Right renal cortex interstitium (tissue), 3 donors: ENCODE measurements around the gene IMPG2. TPM values are rescaled to one million over a fixed set of nuclear protein-coding genes. Genes with fewer than 3 reads are reported as not detected.
A peak's percentile ranks its signal among the peaks of the same experiment; 100 is the strongest.

Experiments
- DNase-seq, 3 donors: peaks; one replicate each; pipeline ENCODE4 v3.0.0-alpha.2; 2013; ENCODE audit warnings: low read depth in 3 of 3, low spot score in 2 of 3
- polyA plus RNA-seq, 3 donors: library from polyadenylated mRNA; unstranded; fragments of 120-200 nt; gene quantifications; one replicate each; pipeline ENCODE4 v1.2.1, GENCODE V29; 2013; ENCODE audit not compliant: insufficient read length in 3 of 3

Gene IMPG2
- polyA plus RNA-seq, 3 donors = 0.33 to 0.58 (median 0.41) TPM

DNA sequence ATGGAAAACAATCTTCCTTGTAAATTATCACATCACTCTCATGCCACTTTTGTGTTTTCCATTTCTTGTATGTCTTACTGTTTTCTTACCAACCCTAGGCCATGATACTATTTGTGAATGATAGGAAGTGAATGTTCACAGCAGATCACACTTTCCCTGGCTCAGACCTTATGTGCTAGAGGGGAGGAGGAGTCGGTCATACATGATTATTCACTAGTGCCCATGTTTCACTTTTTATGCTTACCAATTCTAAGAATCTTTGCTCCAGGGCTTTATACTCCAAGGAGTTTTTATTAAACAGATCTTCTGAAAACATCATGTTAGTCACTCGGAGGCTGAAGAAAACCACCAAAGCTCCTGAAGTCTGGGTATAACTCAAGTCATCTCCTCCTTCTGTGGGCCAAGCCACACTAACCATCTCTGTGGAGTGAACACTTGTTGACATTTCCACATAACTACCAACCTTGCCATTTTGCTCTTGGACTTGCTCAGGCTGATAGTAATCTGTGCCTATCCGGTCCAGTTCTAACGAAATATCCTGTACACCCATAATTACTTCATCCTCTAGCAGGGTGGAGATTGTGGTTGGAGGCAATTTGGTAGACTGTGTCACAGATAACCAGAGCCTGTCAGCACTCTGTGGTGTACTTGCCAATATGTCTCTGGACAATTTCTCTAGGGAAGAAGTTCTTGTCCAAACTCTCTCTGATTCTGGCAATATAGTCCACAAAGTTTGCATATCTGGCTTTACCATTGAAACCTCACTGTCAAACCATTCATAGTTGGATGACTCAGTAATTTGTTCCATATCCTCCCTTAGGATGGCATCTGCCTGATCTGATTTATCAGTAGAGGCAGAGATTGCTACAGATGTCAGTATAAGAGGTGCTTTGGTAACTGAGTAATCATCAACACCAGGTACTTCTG lies 76.8 kb downstream of the IMPG2 start:
- no peak for DNase-seq

DNA sequence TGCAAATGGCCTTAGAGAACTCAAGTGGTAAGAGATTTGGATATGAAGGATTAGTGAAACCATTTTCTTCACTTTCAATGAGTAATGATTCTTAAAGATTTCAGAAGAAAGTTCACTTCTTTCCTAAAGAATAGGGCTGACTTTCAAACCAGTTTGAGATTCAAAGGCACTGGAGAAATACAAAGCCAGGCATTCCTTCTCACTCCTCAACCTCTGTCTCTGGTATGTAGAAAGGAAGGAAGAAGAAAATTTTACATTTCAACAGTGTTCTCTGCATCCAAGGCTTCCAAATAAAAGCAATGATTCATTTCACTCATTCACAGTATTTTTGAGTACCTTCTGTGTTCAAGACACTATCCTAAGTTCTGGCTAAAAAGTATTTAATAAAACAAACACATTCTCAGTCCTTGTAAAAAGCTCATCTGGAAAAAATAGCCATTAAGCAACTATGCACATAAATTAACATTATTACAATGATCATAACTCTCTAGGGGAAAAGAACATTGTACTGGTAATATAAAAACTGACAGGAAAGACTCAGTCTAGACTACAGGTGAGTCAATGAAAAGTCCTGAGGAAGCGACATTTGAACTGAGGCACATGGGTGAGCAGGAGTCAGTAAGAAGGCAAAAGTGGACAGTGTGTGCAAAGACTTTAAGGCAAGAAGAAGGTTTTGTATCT lies 79.5 kb downstream of the IMPG2 start:
- no peak for DNase-seq

- no peak for DNase-seq
Observed at GRCh38 chr3:101235048-101235447, 85.3 kb downstream of the IMPG2 start.

GRCh38 chr3:101230618-101231017 lies 89.8 kb downstream of the IMPG2 start:
- no peak for DNase-seq

DNA sequence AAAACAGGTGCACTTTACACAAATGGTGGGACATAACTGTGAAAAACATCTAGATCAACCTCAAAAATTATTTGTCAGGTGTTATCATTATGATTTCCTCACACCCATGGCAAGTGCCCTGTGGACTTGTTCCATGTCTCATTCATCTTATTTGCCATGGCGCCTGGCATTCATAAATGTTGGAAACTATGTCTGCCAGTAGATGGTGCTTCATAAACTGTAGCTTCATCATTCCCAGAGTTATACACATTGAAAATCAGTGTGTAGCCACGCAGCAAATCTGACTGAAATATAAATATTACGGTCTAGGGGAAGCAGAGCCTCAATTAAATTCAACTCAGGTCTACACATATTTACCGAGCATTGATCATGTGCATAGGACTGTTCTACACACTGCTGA lies 90.7 kb downstream of the IMPG2 start:
- no peak for DNase-seq

- no peak for DNase-seq
Observed at GRCh38 chr3:101228441-101228840, 91.9 kb downstream of the IMPG2 start.

DNA sequence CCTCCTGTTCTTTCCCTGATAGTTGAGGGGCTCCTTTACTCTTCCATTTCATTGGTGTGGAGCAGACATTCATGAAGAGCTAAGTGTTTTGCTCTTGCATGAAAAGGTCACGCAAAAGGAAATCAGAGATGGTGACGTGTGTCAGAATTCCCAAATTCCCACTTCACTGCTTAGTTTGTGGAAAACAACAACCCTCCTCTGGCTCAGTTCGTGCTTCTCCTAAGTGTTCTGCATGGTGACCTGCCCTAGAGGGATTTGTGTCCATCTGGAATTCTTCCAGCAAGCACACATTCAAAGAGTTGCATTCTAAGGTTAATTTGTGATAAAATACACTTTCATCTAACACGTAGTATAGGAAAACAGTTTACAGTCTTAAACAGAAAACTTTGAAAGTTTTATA lies 95.6 kb downstream of the IMPG2 start:
- no peak for DNase-seq

DNA sequence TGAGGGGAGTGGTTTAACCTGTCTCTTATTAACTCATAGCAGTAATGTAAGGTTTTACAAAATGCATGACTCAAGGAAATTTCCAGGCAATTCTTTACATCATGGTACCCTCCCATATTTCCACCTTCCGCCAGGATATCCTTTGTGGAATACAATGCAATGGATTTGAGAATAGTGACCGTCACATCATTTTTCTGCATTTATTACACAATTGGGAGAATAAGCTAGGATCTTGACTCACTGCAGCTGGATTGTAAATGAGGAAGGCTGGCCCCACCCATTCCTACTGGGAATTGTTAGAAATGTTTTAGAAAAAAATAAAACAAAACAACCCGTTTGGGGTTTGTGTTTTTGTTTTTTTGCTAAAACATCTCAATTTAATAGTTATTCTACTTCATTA lies 97.4 kb downstream of the IMPG2 start:
- no peak for DNase-seq

DNA sequence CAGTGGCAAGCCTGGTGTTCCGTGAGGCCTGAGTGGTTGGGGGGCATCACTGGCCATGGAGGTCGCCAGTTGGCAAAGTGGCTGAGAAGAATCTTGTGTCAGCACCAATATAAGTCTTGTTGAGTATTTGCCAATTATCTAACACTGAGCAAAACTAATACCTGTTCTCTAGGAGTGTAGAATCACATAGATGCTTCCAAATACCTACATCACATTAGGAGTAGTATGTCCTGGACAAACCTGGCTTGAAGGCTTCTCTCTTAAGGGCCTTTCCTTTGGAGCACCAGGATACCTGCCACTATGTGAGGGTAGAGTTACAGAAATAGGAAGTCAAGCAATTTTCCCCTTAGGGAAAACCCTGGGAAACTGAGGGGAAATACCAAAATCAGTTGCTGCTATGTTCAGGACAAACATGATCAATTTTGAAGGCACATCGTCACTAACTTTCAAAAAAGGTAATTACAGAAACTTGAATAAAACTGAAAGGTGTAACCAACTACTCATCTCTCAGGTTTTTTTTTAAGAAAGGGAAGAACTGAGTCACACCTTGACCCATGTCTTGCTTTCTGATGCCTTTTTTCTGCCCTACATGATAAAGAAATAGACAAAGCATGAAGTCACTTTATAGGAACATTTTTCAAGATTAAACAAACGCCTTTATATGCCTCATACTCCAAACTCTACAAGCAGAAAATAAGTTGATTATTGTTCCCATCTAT lies 100.4 kb downstream of the IMPG2 start:
- no peak for DNase-seq

DNA sequence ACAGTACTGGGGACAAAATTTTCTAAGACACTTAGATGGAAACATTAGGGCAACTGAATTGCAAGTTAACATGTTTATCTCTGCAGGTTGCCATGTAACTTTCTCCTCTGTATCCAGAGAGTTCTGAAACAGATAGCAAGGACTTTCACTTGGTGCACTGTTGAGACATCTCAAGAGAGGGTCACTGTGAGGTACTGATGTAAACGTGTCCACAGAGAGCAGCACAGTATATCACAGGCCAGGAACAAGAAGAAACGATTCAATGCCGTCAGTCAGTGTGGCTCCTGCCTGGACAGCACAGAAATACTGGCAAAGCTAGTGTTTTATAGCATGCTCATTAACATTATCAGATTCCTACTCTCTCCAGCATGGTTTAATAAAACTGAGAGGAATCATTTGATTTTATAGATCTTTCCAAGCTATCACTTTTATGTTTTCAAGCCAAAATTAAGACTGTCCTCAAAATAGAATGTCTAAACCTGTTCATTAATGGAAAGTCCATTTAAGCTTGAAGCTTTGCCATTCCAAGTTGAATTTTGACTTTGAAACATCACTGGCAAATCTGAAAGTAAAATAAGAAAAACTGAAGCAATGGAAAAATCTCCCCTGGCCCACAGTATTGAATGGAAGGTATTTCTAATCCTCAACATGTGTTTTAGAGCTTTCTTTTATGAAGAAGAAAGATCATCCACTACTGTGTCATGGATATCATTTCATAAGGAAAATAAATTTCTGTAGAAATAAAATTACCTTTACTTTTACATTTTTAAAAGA lies 102.7 kb downstream of the IMPG2 start:
- DNase-seq = no peak

DNA sequence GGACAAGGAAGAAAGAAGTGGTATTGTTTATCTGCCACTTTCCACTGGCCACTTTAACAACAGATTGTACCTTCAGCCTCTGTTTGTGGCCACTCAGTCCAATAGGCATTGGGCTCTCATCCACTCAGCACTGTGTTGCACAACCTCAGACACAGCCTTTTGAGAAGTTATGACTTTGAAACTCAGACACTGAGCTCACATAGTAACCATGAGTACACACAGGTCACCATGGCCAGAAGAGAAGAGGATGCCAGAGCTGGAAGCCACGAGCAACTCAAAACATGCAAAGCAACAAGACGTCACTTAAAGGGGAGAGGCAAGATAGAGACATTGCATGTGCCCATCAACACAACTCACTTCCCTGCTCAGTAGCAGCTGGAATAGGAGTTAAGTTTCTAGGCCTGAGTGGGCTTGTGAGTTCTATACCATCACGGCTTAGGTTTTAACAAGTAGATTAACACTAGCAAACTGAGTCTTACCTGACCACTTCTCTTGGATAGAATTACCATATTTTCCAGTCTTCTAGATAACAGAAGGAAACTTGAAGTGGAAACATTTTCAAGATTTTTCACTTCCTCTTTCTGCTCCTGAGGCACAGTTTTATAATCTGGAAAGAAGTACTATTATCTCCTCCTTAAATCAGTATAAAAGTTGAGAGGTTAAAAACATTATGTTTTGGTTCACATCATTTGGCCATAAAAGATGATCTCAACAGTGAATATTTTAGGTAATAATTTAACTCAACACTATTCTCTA lies 103.5 kb downstream of the IMPG2 start:
- no peak for DNase-seq

GRCh38 chr3:101212730-101213129 lies 107.6 kb downstream of the IMPG2 start:
- DNase-seq = no peak

DNA sequence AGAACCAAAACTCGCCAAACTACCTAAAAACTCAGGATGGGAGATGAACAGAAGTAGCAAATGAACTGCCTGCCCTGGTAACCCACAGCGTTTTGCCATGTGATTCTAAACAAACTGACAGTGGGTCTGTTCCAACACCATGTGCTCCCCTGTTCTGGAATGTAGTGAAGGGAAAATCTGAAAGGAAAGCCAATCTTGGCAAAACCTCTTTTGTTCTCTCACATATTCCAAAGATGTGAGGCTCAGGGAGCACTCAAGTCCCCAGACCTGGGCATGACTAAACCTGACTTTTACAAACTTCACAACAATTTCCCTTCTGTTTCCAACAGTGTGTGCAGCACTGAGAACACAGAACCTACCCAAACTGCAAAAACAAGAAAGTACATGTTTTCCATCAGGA lies 116.1 kb downstream of the IMPG2 start:
- DNase-seq = no peak

GRCh38 chr3:101203411-101203810 lies 117.0 kb downstream of the IMPG2 start:
- DNase-seq = no peak

- DNase-seq = no peak
Observed at GRCh38 chr3:101202640-101203039, 117.7 kb downstream of the IMPG2 start.

GRCh38 chr3:101200461-101200860 lies 119.9 kb downstream of the IMPG2 start:
- DNase-seq = peak; percentile 36 to 47 (median 38)

GRCh38 chr3:101195951-101196713 lies 124.2 kb downstream of the IMPG2 start:
- DNase-seq = peak; percentile 32 to 60 (median 38)

GRCh38 chr3:101194392-101194791 lies 126.0 kb downstream of the IMPG2 start:
- DNase-seq = no peak

- DNase-seq = no peak
Observed at GRCh38 chr3:101193957-101194356, 126.4 kb downstream of the IMPG2 start.
